Measurements from ENCODE around the gene GTSE1. TPM values are rescaled to one million over a fixed set of nuclear protein-coding genes. Genes with fewer than 3 reads are reported as not detected.

The GTSE1 gene
- total RNA-seq, 1 experiment from 2014 or later, result 42.6 TPM

DNA sequence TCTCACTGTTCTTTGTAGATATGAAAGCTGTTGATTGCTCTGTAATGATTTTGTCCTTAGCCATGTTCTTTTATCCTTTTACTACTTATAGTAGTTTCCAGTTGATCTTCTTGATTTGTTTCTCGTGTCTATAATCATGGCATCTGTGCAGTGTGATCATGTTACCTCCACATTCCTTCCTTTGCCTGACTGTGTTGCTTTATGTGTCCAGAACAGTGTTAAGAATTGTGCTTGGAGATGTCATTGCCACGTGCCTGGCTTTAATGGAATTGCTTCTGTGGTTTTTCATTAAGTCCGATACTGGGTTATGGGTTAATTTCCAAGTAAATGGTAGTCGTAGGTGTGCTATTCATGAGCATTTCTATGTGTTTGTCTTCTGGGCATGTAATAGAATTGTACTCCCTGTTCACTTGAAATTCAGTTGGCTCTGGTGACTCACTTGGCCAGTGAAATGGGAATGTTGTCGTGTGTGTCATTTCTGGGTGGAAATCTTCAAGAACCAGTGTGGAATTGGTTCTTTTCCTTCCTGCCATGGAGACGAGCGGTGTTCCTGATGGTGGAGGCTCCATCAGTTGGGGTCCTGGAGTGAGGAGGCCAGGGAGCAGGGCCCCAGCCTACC, 6.8 kb downstream of the GTSE1 start:
- Histone ChIP-seq H3K9me3 (ENCODE audit: control insufficient read depth, low read depth, low read length) (no peaks in the 10 kb centered on the region), H3K4ac (ENCODE audit: low read depth, low read length) (no peak overlapping the region), H3K4me1 (ENCODE audit: insufficient read depth, low read length) (no peaks in the 10 kb centered on the region), H3K56ac (ENCODE audit: insufficient read length, low read depth, low read length) (no peak overlapping the region), H3K23ac (ENCODE audit: insufficient read length, low read depth, low read length) (no peak overlapping the region), H4K8ac (replicated peaks; ENCODE audit: insufficient read length, low read depth, low read length) (no peak overlapping the region), H4K5ac (ENCODE audit: insufficient read length, low read depth, low read length) (no peak overlapping the region), H3K79me2 (ENCODE audit: insufficient read depth, low read length) (peaks cover 6% of the 10 kb centered on the region; the same call in 1 of the 2 replicates), H2BK15ac (ENCODE audit: low read depth, low read length) (no peak overlapping the region), H4K91ac (ENCODE audit: insufficient read length, low read depth, low read length) (no peak overlapping the region), H2BK20ac (ENCODE audit: low read depth, low read length, poor library complexity, severe bottlenecking) (no peak overlapping the region), H2AK5ac (ENCODE audit: insufficient read length, low read length) (no peak overlapping the region), H2BK5ac (ENCODE audit: insufficient read length, low read length) (no peak overlapping the region), H2BK12ac (ENCODE audit: insufficient read length, low read depth, low read length) (no peak overlapping the region), H3K27ac (ENCODE audit: insufficient read length, low read depth, low read length) (no peak overlapping the region), H3K79me1 (ENCODE audit: insufficient read depth, low read depth, low read length, poor library complexity, severe bottlenecking) (peaks cover 7% of the 10 kb centered on the region), H2BK120ac (ENCODE audit: low read depth, low read length, poor library complexity, severe bottlenecking) (no peak overlapping the region), H3K18ac (ENCODE audit: insufficient read length, low read depth, low read length) (no peak overlapping the region), H3K14ac (ENCODE audit: insufficient read depth, low read length) (no peak overlapping the region), H3K9ac (ENCODE audit: extremely low read depth, insufficient read length, low read length) (no peak overlapping the region), H4K20me1 (ENCODE audit: control insufficient read depth, insufficient read depth, insufficient read length) (no peaks in the 10 kb centered on the region), H3K4me2 (ENCODE audit: insufficient read depth, insufficient read length, low read length) (no peak overlapping the region), H3K23me2 (ENCODE audit: insufficient read length, low read depth, low read length, poor library complexity, severe bottlenecking) (no peaks in the 10 kb centered on the region), H2AFZ (ENCODE audit: low read length) (no peak overlapping the region), H3T11ph (ENCODE audit: low read length) (no peak overlapping the region), H3K27me3 (ENCODE audit: insufficient read depth, low read length) (no peaks in the 10 kb centered on the region)
- no peak overlapping the region for H3K4me3 Mint-ChIP-seq
- H3K27me3 Mint-ChIP-seq (ENCODE audit: low read depth), result no peaks in the 10 kb centered on the region
- no CpG with 5 or more reads among the region's 7 CpGs for WGBS (ENCODE audit: extremely low coverage, insufficient read length, low lambda C conversion rate)
- H3K36me3 Mint-ChIP-seq (ENCODE audit: insufficient read depth in 1 of 3, low read depth in 3 of 3), result peaks cover 21 to 54% (median 45%) of the 10 kb centered on the region in 3 experiments
- TF ChIP-seq, protein P1, sequence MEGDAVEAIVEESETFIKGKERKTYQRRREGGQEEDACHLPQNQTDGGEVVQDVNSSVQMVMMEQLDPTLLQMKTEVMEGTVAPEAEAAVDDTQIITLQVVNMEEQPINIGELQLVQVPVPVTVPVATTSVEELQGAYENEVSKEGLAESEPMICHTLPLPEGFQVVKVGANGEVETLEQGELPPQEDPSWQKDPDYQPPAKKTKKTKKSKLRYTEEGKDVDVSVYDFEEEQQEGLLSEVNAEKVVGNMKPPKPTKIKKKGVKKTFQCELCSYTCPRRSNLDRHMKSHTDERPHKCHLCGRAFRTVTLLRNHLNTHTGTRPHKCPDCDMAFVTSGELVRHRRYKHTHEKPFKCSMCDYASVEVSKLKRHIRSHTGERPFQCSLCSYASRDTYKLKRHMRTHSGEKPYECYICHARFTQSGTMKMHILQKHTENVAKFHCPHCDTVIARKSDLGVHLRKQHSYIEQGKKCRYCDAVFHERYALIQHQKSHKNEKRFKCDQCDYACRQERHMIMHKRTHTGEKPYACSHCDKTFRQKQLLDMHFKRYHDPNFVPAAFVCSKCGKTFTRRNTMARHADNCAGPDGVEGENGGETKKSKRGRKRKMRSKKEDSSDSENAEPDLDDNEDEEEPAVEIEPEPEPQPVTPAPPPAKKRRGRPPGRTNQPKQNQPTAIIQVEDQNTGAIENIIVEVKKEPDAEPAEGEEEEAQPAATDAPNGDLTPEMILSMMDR (conservative IDR thresholded peaks at IDR 0.05), result no peak
- DNase-seq, result no peak
- H3K4me1 Mint-ChIP-seq, result peaks cover 4 to 5% of the 10 kb centered on the region in 2 experiments; a peak in 3 of 4 replicates
- H3K9me3 Mint-ChIP-seq, result no peaks in the 10 kb centered on the region
- peak overlapping the region in 1 of 3 experiments; percentile 22; a peak in 1 of 7 replicates for H3K27ac Mint-ChIP-seq

Data from H9 (cell line).